Measurements from ENCODE around the gene HAPLN3. TPM values are rescaled to one million over a fixed set of nuclear protein-coding genes. Genes with fewer than 3 reads are reported as not detected.

Gene HAPLN3
- total RNA-seq, 6 experiments from 2014 or later: 0.12 to 1.2 (median 0.25) TPM; not detected in 1

DNA sequence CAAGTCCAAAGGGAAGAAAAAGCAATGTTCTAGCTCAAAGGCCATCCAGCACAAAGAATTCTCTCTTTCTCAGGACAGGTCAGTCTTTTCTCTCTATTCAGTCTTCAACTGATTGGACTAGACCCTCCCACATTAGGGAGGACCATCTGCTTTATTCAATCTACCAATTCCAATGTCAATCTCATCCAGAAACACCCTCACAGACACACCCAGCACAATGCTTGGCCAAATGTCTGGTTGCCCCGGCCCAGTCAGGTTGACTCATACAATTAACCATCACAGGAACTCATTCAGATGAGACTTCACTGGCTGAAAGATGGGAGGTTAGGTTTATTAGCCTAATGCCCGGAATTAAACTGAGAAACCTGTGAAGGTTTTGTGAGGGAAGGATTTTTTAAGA lies 59.7 kb downstream of the HAPLN3 start:
- no peak for ATAC-seq
- no peaks in the 10 kb centered on the region for H3K9me3 ChIP-seq
- H3K36me3 ChIP-seq: no peaks in the 10 kb centered on the region
- intact Hi-C loops (cut with DNase I): no loop called here
- 50% methylated on average over 2 of the region's 2 CpGs for WGBS (ENCODE audit: insufficient coverage, low coverage, low lambda C conversion rate, missing lambda C conversion rate)
- no peak for TF ChIP-seq POLR2A (IDR thresholded peaks at IDR 0.05)
- TF ChIP-seq, protein P1, sequence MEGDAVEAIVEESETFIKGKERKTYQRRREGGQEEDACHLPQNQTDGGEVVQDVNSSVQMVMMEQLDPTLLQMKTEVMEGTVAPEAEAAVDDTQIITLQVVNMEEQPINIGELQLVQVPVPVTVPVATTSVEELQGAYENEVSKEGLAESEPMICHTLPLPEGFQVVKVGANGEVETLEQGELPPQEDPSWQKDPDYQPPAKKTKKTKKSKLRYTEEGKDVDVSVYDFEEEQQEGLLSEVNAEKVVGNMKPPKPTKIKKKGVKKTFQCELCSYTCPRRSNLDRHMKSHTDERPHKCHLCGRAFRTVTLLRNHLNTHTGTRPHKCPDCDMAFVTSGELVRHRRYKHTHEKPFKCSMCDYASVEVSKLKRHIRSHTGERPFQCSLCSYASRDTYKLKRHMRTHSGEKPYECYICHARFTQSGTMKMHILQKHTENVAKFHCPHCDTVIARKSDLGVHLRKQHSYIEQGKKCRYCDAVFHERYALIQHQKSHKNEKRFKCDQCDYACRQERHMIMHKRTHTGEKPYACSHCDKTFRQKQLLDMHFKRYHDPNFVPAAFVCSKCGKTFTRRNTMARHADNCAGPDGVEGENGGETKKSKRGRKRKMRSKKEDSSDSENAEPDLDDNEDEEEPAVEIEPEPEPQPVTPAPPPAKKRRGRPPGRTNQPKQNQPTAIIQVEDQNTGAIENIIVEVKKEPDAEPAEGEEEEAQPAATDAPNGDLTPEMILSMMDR (IDR thresholded peaks at IDR 0.05): no peak
- no peaks in the 10 kb centered on the region for H3K27me3 ChIP-seq
- H3K4me1 ChIP-seq: no peaks in the 10 kb centered on the region
- H3K27ac ChIP-seq: no peak overlapping the region
- no peak overlapping the region for H3K4me3 ChIP-seq
- no peak for DNase-seq

DNA sequence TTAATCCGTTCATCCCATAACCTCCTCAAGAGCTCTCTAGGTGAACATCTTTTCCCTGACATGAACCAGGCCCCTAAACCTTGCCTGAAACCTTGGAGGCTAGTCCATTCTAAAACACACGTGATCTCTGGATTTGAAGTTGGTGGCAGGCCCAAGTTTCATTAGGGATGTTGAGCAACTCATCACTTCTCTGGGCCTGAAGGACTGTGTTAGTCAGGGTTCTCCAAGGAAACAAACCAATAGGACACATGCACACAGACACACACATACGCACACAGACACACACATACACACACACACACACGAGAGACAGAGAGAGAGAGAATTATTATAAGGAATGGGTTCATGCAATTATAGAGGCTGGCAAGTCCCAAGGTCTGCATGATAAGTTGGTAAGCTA lies 60.2 kb downstream of the HAPLN3 start:
- H3K9me3 ChIP-seq: no peaks in the 10 kb centered on the region
- TF ChIP-seq, protein P1 (IDR thresholded peaks at IDR 0.05): no peak
- no peak for TF ChIP-seq POLR2A (IDR thresholded peaks at IDR 0.05)
- no peaks in the 10 kb centered on the region for H3K27me3 ChIP-seq
- intact Hi-C loops (cut with DNase I): no loop called here
- H3K4me1 ChIP-seq: no peaks in the 10 kb centered on the region
- no peak for DNase-seq
- H3K27ac ChIP-seq: no peak overlapping the region
- no peaks in the 10 kb centered on the region for H3K36me3 ChIP-seq
- 66% methylated on average over 4 of the region's 4 CpGs for WGBS (ENCODE audit: insufficient coverage, low coverage, low lambda C conversion rate, missing lambda C conversion rate)
- no peak for ATAC-seq
- H3K4me3 ChIP-seq: no peak overlapping the region

DNA sequence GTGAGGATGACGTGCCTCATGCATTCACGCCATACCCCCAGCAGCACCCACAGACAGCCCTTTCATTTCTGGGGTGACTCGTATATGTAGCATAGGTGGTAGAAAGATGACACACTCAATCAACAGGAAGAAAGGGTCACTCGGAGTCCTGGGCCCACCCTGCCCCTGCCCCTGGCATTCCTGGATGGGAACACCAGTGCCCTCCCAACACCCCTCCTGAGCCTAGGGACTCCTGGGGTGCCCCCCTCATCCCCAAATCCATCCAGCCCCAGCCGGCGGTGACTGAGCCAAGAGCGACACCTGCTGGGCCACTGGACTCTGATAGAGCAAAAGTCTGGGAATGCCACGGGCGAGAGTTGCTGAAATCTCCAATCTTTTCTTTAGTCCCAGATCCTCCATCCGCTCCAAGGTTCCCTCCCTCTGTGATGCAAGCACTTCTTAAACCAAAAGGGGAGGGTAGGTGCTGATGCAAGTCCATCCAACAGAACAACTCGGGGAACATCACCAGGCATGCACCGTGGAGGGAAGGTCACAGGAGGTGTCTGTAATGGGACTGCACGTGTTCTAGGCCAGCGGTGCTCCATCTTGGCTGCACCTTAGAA lies 61.0 kb downstream of the HAPLN3 start:
- TF ChIP-seq, protein P1 (IDR thresholded peaks at IDR 0.05): peak; percentile 39 to 50 (median 48)
- TF ChIP-seq POLR2A (IDR thresholded peaks at IDR 0.05): no peak
- peak in 1 of 3 donors; percentile 39 for DNase-seq
- 34% methylated on average over 6 of the region's 14 CpGs for WGBS (ENCODE audit: insufficient coverage, low coverage, low lambda C conversion rate, missing lambda C conversion rate)

DNA sequence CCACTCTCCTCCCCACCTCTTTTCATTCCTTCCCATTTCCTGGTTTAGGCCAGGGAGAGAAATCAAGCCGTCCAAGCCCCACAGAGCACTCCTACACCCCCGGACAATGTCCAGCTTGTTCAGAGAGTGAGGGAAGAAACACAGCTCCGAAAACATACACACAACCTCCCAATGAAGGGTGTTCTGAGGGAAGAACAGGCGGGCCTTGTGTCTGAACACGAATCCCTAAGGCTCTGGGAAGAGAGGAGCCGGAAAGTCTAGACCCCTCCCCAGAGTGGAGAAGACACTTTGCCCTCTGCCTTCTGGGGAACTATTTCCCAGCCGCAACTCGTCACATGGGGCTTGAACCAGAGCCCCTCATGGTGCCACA lies 61.6 kb downstream of the HAPLN3 start:
- no peak overlapping the region for H3K4me3 ChIP-seq
- no peaks in the 10 kb centered on the region for H3K27me3 ChIP-seq
- 63% methylated on average over 6 of the region's 8 CpGs for WGBS (ENCODE audit: insufficient coverage, low coverage, low lambda C conversion rate, missing lambda C conversion rate)
- DNase-seq: no peak
- H3K4me1 ChIP-seq: no peaks in the 10 kb centered on the region
- TF ChIP-seq POLR2A (IDR thresholded peaks at IDR 0.05): no peak
- TF ChIP-seq, protein P1 (IDR thresholded peaks at IDR 0.05): no peak
- H3K9me3 ChIP-seq: no peaks in the 10 kb centered on the region
- H3K27ac ChIP-seq: no peak overlapping the region
- no peak for ATAC-seq
- H3K36me3 ChIP-seq: no peaks in the 10 kb centered on the region
- intact Hi-C loops (cut with DNase I): no loop called here

More for the DNA sequence above, 61.0 kb downstream of the HAPLN3 start:
- Histone ChIP-seq H3K36me3 (no peaks in the 10 kb centered on the region), H3K9me3 (no peaks in the 10 kb centered on the region), H3K4me1 (no peaks in the 10 kb centered on the region), H3K27ac (no peak overlapping the region), H3K27me3 (no peaks in the 10 kb centered on the region), H3K4me3 (no peak overlapping the region)
- peak in 3 of 4 donors; percentile 41 to 61 (median 59) for ATAC-seq
- intact Hi-C loops (cut with DNase I): no loop called here
